HFF-Myc (cell line): ENCODE data around the gene NXN.
"Not testable (repeated sequence)": the region's sequence is repeated elsewhere in the genome, so short reads cannot be mapped to it uniquely, and the experiment has no call there.

Experiments used
- DNase-seq: peaks from one replicate; pipeline ENCODE4 v3.0.0-alpha.2; 2011; ENCODE audit warnings: low read depth; ENCODE audit errors: extremely low read depth
- H3K4me3 ChIP-seq: replicated peaks from 2 replicates; pipeline ENCODE4 v1.5.1; 2011; ENCODE audit warnings: low read depth, mild to moderate bottlenecking, control low read depth, low read length
- TF ChIP-seq, protein P1 (sequence below): IDR thresholded peaks from 2 replicates; pipeline ENCODE4 v1.5.1; 2012; ENCODE audit warnings: mild to moderate bottlenecking, low read depth, low read length, control low read depth; ENCODE audit errors: missing control alignments

Gene NXN

DNA sequence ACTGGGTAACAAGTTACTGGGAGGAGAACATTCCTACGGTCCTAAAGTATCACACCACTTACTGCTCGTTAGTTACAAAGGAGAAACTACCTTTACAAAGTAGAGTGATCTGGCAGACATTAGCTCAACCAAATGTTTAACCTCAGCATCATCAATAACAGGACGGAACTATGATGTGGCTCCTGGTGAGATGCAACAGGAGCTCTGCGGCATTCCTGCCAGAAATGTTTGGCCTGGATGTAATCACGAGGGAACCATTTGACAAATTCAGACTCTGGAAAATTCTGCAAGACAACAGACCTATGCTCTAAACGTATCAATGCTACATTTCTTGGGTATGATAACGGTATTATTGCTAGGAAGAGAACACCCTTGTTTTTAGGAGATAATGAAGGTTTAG is 117.0 kb downstream of the NXN start:
- no peak overlapping the region for H3K4me3 ChIP-seq
- DNase-seq: no peak
- TF ChIP-seq, protein P1, sequence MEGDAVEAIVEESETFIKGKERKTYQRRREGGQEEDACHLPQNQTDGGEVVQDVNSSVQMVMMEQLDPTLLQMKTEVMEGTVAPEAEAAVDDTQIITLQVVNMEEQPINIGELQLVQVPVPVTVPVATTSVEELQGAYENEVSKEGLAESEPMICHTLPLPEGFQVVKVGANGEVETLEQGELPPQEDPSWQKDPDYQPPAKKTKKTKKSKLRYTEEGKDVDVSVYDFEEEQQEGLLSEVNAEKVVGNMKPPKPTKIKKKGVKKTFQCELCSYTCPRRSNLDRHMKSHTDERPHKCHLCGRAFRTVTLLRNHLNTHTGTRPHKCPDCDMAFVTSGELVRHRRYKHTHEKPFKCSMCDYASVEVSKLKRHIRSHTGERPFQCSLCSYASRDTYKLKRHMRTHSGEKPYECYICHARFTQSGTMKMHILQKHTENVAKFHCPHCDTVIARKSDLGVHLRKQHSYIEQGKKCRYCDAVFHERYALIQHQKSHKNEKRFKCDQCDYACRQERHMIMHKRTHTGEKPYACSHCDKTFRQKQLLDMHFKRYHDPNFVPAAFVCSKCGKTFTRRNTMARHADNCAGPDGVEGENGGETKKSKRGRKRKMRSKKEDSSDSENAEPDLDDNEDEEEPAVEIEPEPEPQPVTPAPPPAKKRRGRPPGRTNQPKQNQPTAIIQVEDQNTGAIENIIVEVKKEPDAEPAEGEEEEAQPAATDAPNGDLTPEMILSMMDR: no peak

DNA sequence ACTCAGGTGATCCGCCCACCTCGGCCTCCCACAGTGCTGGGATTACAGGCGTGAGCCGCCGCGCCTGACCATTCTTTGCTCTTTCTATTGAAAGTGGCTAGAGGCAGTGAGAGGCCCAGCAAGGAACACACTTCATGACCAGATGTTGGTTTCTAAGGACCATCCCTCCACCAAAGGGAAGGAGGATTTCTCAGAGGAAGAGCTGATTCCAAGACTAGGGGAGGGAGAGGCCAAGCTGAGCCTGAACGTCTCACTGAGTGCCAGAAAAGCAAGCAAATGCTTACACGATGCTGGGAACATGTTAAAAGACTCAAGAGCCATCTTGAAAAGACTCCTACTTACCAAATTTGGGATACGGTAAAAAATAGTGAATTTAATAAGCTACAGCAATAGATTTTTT is 118.2 kb downstream of the NXN start:
- DNase-seq: no peak
- H3K4me3 ChIP-seq: no peak overlapping the region
- TF ChIP-seq, protein P1: no peak

DNA sequence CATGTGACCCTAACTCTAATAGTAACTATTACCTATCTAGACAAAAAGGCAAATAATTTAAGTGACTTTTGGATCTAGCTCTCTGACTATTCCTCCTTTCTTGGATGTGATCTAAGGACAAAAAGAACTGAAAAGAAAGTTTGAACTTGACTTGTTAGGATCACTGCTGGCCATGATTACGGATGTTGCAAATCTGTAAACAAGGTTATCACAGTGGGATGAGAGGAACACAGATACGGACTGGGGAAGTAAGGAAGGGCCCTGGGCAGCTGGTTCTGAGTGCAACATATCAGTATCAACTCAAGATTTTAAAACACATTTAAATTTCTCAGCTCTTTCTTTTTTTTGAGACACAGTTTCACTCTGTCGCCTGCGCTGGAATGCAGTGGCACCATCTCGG is 118.8 kb downstream of the NXN start:
- DNase-seq: no peak
- TF ChIP-seq, protein P1: no peak

DNA sequence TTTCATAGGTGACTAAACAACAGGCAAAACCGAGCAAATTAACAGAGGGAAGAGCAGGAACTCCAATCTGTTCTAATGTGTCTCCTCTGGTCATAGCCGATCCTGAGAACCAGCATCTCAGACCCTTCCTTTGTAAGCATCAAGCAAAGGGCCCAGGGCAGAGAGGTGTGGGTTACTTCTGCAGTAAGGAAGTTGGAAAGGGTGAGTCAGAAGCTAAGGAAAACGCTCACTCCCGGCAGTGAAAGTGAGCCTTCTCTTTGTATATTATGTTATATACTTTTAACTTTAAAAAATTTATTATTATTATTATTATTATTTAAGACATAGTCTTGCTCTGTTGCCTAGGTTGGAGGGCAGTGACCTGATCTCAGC is 119.8 kb downstream of the NXN start:
- TF ChIP-seq, protein P1: no peak
- no peak overlapping the region for H3K4me3 ChIP-seq
- no peak for DNase-seq

More for the DNA sequence above, 118.8 kb downstream of the NXN start:
- no peak overlapping the region for H3K4me3 ChIP-seq

DNA sequence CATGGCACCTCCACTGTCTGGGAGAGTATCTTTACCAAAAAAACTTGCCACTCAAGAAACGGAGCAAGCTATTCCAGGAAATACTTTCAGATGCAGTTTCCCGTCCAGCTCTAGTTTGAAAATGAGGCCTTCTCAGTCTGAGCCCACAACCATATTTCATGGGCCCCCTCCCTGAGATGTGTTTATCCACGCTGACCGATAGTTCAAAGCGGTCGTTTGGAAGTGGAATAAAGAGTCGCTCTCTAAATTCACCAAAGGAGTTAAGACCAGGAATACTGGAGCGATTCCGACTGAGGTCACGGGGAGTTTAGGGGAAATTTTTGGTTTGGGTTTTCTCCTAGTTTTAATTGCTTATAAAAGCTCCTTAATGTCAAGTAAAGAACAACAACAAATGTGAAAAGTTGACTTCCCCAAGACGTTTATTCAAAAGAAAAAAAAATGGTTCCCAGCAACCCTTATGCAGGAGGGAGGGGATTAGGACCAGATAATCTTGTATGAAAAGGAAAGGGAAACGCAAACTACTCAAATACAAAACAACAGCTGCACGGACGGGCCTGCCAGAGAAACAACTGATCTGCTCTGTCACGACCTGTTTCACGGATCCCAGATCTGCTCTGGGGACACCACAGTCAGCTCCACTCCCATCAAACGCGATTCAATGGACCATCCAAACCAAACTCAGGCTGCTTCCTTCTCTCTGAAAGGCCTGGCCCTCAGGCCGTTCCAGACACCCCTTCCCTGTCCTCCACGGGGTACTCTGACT is 120.3 kb downstream of the NXN start:
- no peak overlapping the region for H3K4me3 ChIP-seq
- DNase-seq: no peak
- TF ChIP-seq, protein P1: no peak

DNA sequence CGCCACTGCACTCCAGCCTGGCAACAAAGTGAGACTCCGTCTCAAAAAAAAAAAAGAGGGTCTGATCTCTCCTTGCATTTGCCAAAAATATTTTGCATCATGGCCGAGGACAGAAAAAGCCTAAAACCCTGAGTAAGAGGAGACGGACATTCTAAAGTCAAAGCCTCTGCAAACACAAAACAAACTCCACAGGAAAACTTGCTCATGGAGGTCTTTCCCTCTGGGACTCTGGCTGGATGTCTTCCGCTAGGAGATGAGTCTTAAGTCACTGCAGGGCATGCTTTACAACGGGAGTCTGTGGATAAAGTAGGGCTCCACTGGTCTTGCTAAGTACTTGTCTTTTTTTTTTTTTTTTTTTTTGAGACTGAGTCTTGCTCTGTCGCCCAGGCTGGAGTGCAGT is 123.4 kb downstream of the NXN start:
- no peak for DNase-seq
- TF ChIP-seq, protein P1: no peak
- H3K4me3 ChIP-seq: no peak overlapping the region

DNA sequence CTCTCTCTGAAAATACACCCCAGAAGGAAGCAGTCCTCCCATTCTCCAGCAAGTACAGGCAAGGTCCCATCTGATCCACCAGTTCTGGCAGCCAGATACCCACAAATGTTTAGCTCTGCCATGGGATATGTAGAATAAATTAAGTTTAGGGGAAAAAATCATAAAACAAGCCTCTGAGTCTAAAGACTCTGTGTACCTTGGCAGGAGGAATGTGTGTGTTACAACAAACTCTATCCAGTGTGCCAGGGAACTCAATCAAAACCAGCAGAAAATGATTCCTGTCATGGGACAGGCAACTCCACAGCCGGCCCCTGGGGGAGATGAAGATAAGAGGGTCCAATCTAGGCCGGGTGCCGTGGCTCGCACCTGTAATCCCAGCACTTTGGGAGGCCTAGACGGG is 124.0 kb downstream of the NXN start:
- no peak overlapping the region for H3K4me3 ChIP-seq
- DNase-seq: no peak
- TF ChIP-seq, protein P1: no peak

DNA sequence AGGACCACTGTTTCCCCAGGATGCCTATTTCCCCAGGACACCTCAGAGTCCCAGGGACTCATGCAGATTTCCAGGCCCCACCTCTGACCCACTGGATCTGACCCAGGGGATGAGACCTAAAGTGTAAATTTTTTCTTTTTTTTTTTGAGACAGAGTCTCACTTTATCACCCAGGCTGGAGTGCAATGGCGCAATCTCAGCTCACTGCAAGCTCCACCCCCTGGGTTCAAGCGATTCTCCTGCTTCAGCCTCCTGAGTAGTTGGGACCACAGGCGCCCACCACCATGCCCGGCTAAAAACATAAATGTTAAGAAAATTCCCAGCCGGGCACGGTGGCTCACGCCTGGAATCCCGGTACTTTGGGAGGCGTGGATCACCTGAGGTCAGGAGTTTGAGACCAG is 126.7 kb downstream of the NXN start:
- DNase-seq, H3K4me3 ChIP-seq: not testable (repeated sequence)
